DND-41 (cell line): ENCODE results near the gene TRMT10A.

Experiments
- CTCF ChIP-seq: IDR thresholded peaks from 2 replicates; pipeline ENCODE4 v1.5.1; 2012; ENCODE audit warnings: borderline replicate concordance, low read length, moderate library complexity, mild to moderate bottlenecking; ENCODE audit not compliant: poor library complexity, severe bottlenecking; ENCODE audit errors: extremely low read depth
- EZH2 ChIP-seq: IDR thresholded peaks from 3 replicates; pipeline ENCODE4 v1.6.1; 2012; ENCODE audit warnings: borderline replicate concordance, low read depth, mild to moderate bottlenecking, moderate library complexity, low read length, inconsistent platforms; ENCODE audit not compliant: severe bottlenecking

- no peak for TF ChIP-seq CTCF
- no peak for TF ChIP-seq EZH2
These were observed 21.7 kb upstream of the TRMT10A start for GRCh38 chr4:99585516-99585915.
